ENCODE measurements around the gene PILRB.
"Not testable (repeated sequence)": the region's sequence is repeated elsewhere in the genome, so short reads cannot be mapped to it uniquely, and the experiment has no call there.

PILRB gene

GRCh38 chr7:100378114-100378755, 20.3 kb downstream of the PILRB start:
- no peak for TF ChIP-seq ZNF274 (IDR thresholded peaks at IDR 0.05; ENCODE audit: low read depth, low read length)
- H3K4me3 ChIP-seq (ENCODE audit: low read length) = no peak overlapping the region

DNA sequence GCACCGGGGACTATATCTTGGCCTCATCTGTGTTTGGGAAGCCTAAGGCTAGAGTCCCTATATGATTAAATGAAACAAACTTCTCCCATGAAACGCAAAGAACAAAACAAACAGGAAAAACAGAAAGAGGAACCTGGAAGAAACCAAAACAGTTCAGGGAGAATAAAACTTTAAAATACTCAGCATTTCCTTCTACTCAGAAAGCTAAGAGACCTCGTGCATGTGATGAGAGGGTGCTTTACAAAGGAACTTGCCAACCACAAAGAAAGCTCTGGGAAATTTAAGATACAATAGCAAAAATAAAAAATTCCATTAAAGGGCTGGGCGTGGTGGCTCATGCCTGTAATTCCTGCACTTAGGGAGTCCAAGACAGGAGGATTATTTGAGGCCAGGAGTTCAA, 22.3 kb downstream of the PILRB start:
- no peak for TF ChIP-seq ZNF274 (IDR thresholded peaks at IDR 0.05; ENCODE audit: low read depth, low read length)
- no peak overlapping the region for H3K4me3 ChIP-seq (ENCODE audit: low read length)

DNA sequence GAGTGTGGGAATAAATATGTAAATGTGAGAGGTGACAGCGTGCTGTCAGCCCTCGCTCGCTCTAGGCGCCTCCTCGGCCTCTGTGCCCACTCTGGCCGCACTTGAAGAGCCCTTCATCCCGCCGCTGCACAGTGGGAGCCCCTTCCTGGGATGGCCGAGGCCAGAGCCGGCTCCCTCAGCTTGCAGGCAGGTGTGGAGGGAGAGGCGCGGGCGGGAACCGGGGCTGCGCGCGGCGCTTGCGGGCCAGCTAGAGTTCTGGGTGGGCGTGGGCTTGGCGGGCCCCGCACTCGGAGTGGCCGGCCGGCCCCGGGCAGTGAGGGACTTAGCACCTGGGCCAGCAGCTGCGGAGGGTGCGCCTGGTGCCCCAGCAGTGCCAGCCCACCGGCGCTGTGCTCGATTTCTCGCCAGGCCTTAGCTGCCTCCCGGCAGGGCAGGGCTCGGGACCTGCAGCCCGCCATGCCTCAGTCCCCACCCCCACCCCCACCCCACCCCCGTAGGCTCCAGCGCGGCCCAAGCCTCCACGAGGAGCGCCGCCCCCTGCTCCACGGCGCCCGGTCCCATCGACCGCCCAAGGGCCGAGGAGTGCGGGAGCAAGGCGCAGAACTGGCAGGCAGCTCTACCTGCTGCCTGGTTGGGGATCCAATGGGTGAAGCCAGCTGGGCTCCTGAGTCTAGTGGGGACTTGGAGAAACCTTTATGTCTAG, 23.8 kb downstream of the PILRB start:
- H3K4me3 ChIP-seq (ENCODE audit: low read length) = not testable (repeated sequence)

DNA sequence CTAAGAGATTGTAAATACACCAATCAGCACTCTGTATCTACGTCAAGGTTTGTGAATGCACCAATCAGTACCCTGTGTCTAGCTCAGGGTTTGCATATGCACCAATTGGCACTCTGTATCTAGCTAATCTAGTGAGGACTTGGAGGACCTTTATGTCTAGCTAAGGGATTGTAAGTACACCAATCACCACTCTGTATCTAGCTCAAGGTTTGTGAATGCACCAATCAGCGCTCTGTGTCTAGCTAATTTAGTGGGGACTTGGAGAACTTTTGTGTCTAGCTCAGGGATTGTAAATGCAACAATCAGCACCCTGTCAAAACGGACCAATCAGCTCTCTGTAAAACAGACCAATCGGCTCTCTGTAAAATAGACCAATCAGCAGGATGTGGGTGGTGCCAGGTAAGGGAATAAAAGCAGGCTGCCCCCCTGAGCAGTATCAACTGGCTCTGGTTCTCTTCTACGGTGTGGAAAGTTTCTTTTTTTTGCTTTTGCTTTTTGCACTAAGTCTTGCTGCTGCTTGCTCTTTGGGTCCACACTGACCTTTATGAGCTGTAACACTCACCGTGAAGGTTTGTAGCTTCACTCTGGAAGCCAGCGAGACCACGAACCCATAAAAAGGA, 24.4 kb downstream of the PILRB start:
- H3K4me3 ChIP-seq (ENCODE audit: low read length) = not testable (repeated sequence)

DNA sequence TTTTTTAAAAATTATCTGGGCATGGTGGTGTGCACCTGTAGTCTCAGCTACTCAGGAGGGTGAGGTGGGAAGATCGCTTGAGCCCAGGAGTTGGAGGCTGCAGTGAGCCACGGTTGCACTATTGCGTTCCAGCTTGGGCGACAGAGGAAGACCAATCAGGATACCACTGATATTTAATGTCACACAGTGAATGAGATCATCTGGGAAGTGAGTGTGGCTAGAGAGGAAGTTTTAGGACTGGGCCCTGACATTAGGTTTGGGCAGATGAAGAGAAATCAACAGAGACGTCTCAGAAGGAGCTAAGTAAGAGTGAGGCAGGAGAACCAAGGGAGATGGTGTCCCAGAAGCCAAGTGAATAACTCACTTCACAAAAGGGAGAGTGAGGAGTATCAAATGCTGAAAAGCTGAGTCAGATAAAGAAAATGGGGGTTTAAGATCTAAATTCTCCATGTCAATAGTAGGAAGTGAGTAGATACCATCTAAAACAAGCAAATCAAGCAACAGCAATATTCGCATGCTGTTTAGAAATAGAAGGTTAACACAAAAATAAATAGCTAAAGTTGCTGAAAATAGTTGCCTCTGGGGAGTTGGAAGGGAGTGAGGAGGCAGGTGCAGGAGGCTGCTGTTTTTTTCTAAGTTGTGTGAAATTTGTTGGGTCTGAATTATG, 26.8 kb downstream of the PILRB start:
- no peak overlapping the region for H3K4me3 ChIP-seq (ENCODE audit: low read length)
- no peak for TF ChIP-seq ZNF274 (IDR thresholded peaks at IDR 0.05; ENCODE audit: low read depth, low read length)

DNA sequence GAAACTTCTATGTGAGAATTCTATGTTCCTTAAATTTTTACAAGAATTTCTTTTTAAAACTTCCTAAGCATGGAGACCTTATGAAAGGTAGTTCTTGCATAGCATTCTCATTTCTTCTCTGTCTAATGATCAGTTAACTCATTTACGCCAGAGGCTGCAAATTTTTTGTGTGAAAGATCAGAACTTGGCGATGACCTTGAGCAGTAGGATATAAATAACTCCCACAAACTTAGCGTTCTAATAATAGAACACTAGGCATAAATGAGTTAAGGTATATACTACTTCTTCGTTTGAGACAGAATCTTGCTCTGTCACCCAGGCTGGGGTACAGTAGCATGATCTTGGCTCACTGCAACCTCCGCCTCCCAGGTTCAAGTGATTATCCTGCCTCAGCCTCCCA, 29.0 kb downstream of the PILRB start:
- TF ChIP-seq ZNF274 (IDR thresholded peaks at IDR 0.05; ENCODE audit: low read depth, low read length) = no peak
- H3K4me3 ChIP-seq (ENCODE audit: low read length) = no peak overlapping the region

DNA sequence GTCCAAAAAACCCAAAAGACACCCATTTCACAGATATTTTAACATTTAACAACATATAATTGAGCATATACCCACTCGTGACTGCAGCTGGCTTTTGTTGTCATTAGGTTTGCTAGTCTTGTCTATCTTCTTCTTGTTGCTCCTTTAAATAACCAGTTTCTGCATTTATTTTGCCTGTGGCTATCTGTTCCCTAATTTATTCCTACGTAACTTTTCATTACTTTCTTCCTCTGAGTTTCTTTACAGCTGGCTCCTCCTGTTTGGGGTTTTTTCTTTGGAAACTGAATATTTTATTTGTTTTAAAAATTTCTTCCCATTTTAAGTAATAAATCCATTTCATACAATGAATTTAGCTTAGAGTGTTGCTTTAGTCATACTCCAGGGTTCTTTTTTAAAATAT, 29.8 kb downstream of the PILRB start:
- no peak overlapping the region for H3K4me3 ChIP-seq (ENCODE audit: low read length)
- no peak for TF ChIP-seq ZNF274 (IDR thresholded peaks at IDR 0.05; ENCODE audit: low read depth, low read length)

DNA sequence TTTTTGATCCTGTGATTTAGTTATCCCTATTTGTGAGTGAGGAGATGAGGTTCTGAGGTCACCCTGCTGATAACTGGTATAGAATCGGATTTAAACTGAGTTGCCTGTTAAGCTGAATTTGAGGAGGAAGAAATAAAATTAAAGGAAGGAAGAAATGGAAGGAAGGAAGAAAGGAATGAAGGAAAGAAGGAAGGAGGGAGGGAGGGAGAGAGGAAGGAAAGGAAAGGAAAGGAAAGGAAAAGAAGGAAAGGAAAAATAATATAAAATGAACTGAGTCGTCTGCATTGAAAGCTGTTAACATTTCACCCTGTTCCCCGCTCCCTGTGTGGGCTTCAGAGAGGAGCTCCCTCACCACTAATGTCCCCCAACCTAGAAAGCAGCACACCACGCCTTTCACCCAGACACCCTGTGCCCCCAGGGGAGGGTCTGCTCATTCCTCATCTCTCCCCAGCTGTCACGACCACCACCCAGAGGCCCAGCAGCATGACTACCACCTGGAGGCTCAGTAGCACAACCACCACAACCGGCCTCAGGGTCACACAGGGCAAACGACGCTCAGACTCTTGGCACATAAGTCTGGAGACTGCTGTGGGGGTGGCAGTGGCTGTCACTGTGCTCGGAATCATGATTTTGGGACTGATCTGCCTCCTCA, 31.6 kb downstream of the PILRB start:
- no peak overlapping the region for H3K4me3 ChIP-seq (ENCODE audit: low read length)
- TF ChIP-seq ZNF274 (IDR thresholded peaks at IDR 0.05; ENCODE audit: low read depth, low read length) = no peak

- TF ChIP-seq ZNF274 (IDR thresholded peaks at IDR 0.05; ENCODE audit: low read depth, low read length) = no peak
These were observed 32.5 kb downstream of the PILRB start for GRCh38 chr7:100390286-100391009.

DNA sequence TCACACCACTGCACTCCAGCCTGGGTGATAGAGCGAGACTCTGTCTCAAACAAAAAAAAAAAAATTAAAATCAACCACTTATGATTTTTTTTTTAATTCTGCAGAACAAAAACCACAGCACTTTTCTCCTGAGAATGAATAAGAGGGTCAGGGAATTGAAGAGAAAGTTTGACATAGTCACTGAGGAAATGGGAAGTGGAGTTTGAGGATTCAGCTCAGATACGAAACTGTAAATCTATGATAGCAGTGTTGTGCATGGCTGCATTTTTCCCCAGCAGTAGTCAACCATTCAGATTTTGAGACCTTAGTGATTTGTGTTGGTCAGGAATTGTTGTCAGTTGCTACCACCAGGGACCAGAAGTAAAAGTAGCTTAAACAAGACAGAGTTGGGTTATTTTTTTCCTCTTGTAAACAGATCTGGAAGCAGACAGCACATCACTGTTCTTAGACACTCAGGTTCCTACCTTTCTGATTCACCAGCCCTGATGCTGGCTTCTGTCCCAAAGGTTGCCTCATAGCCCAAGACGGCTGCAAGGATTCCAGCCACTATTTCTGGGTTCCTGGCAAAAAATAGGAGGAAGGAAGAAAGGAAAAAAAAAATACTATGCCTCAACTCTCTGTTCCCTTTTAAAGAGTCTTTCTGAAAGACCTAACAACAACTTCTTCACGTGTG, 35.5 kb downstream of the PILRB start:
- no peak overlapping the region for H3K4me3 ChIP-seq (ENCODE audit: low read length)
- no peak for TF ChIP-seq ZNF274 (IDR thresholded peaks at IDR 0.05; ENCODE audit: low read depth, low read length)

More at GRCh38 chr7:100390286-100391009, 32.5 kb downstream of the PILRB start:
- no peak overlapping the region for H3K4me3 ChIP-seq (ENCODE audit: low read length)

- TF ChIP-seq ZNF274 (IDR thresholded peaks at IDR 0.05; ENCODE audit: low read depth, low read length) = no peak
- no peak overlapping the region for H3K4me3 ChIP-seq (ENCODE audit: low read length)
These were observed 36.2 kb downstream of the PILRB start for GRCh38 chr7:100394077-100394476.

- no peak for TF ChIP-seq ZNF274 (IDR thresholded peaks at IDR 0.05; ENCODE audit: low read depth, low read length)
- H3K4me3 ChIP-seq (ENCODE audit: low read length) = peak overlapping the region; percentile 35; the same call in 1 of the 2 replicates
These were observed 38.6 kb downstream of the PILRB start for GRCh38 chr7:100396421-100396982.

Measured in GM08714 (cell line).